AG04450 (cell line): ENCODE results near the gene MCC. TPM values are rescaled to one million over a fixed set of nuclear protein-coding genes. Genes with fewer than 3 reads are reported as not detected.

Experiments
- CTCF ChIA-PET: fragments of 300-600, 350-600 bp; formaldehyde crosslinking; extraction: SDS; loops from one replicate; lab custom pipeline; 2022; ENCODE audit warnings: antibody characterized with exemption, inconsistent platforms; lab: Charles Lee
- POLR2A ChIA-PET: fragments of 350-600 bp; formaldehyde crosslinking; extraction: SDS; loops from one replicate; lab custom pipeline; 2021; ENCODE audit warnings: antibody characterized with exemption, inconsistent platforms; lab: Yijun Ruan, JAX
- DNase-seq: peaks from one replicate; pipeline ENCODE4 v3.0.0-alpha.2; 2011; ENCODE audit warnings: low read depth, low spot score
- H3K27ac ChIP-seq: one replicate; pipeline ENCODE4 v1.5.1; 2012; ENCODE audit warnings: low read depth, low read length, control low read depth
- H3K27me3 ChIP-seq: one replicate; pipeline ENCODE4 v1.6.0; 2012; ENCODE audit warnings: low read length; ENCODE audit not compliant: control insufficient read depth, insufficient read depth
- H3K4me3 ChIP-seq: 2 replicates; pipeline ENCODE4 v1.5.1; 2011; ENCODE audit warnings: mild to moderate bottlenecking, low read depth, low read length, control low read depth
- H3K9me3 ChIP-seq: 2 replicates; pipeline ENCODE4 v1.5.1; 2012; ENCODE audit warnings: low read length; ENCODE audit not compliant: control insufficient read depth, insufficient read depth
- CTCF ChIP-seq: IDR thresholded peaks from 2 replicates; pipeline ENCODE4 v1.5.1; 2011; ENCODE audit warnings: low read depth, low read length, control low read depth, inconsistent platforms
- polyA plus RNA-seq: library from polyadenylated mRNA; depleted of rRNA; stranded (reverse); fragments of >200 nt; gene quantifications from 2 replicates; pipeline ENCODE4 v1.2.3, GENCODE V29; 2011

Gene MCC
- polyA plus RNA-seq, 1 experiment = 17.5 TPM

- CTCF ChIA-PET = interaction anchor here (1.0 to 1.8 kb wide), 2 partner anchors 20 to 22 kb away, joined by 3 to 6 read pairs; no protein-coding TSS in a partner anchor
- POLR2A ChIA-PET = no interaction called here
- no peaks in the 10 kb centered on the region for H3K27me3 ChIP-seq
- no peak overlapping the region for H3K27ac ChIP-seq
- H3K4me3 ChIP-seq = no peak overlapping the region
- no peak for DNase-seq
- TF ChIP-seq CTCF = no peak
- H3K9me3 ChIP-seq = no peaks in the 10 kb centered on the region
These were observed 470.2 kb downstream of the MCC start for GRCh38 chr5:113017881-113018635.

GRCh38 chr5:113005454-113005853, 482.8 kb downstream of the MCC start:
- H3K4me3 ChIP-seq = no peak overlapping the region
- CTCF ChIA-PET = interaction anchor here (0.6 to 3.8 kb wide), 2 partner anchors 9 to 68 kb away, joined by 9 to 32 read pairs; no protein-coding TSS in a partner anchor
- H3K27me3 ChIP-seq = no peaks in the 10 kb centered on the region
- no peak for DNase-seq
- POLR2A ChIA-PET = no interaction called here
- H3K27ac ChIP-seq = no peak overlapping the region
- no peaks in the 10 kb centered on the region for H3K9me3 ChIP-seq
- TF ChIP-seq CTCF = no peak

GRCh38 chr5:113003763-113004162, 484.5 kb downstream of the MCC start:
- no peak overlapping the region for H3K27ac ChIP-seq
- POLR2A ChIA-PET = no interaction called here
- H3K27me3 ChIP-seq = no peaks in the 10 kb centered on the region
- no peak for TF ChIP-seq CTCF
- H3K4me3 ChIP-seq = no peak overlapping the region
- DNase-seq = no peak
- CTCF ChIA-PET = no interaction called here
- no peaks in the 10 kb centered on the region for H3K9me3 ChIP-seq

GRCh38 chr5:113002423-113002822, 485.8 kb downstream of the MCC start:
- H3K4me3 ChIP-seq = no peak overlapping the region
- ChIA-PET CTCF (interaction anchor here (0.5 kb wide), 1 partner anchor 105 kb away, joined by 5 read pairs; no protein-coding TSS in a partner anchor), POLR2A (no interaction called here)
- no peaks in the 10 kb centered on the region for H3K27me3 ChIP-seq
- no peaks in the 10 kb centered on the region for H3K9me3 ChIP-seq
- TF ChIP-seq CTCF = no peak
- DNase-seq = no peak
- H3K27ac ChIP-seq = no peak overlapping the region

GRCh38 chr5:113000466-113000865, 487.8 kb downstream of the MCC start:
- no peak for DNase-seq
- CTCF ChIA-PET = interaction anchor here (0.6 to 1.0 kb wide), 2 partner anchors 249 to 612 kb away, joined by 3 read pairs; no protein-coding TSS in a partner anchor
- POLR2A ChIA-PET = no interaction called here
- H3K27ac ChIP-seq = no peak overlapping the region
- no peak for TF ChIP-seq CTCF
- no peak overlapping the region for H3K4me3 ChIP-seq
- H3K27me3 ChIP-seq = no peaks in the 10 kb centered on the region
- no peaks in the 10 kb centered on the region for H3K9me3 ChIP-seq
